Duodenal mucosa (tissue), 2 donors: ENCODE measurements around the gene GSTM1.
"Not testable (repeated sequence)": the region's sequence is repeated elsewhere in the genome, so short reads cannot be mapped to it uniquely, and the experiment has no call there.

ENCODE experiments used
- H3K27ac ChIP-seq: one replicate; pipeline ENCODE4 v1.7.0; 2013; ENCODE audit warnings: low read depth, low read length
- H3K27me3 ChIP-seq, 2 donors: one replicate each; pipeline ENCODE4 v1.7.0; 2013; ENCODE audit warnings: low read length in 2 of 2, control low read depth in 1 of 2; ENCODE audit not compliant: insufficient read depth in 2 of 2, control insufficient read depth in 1 of 2
- H3K36me3 ChIP-seq, 2 donors: one replicate each; pipeline ENCODE4 v1.7.0; 2013; ENCODE audit warnings: low read length in 2 of 2, control low read depth in 1 of 2; ENCODE audit not compliant: insufficient read depth in 2 of 2, control insufficient read depth in 1 of 2
- H3K4me1 ChIP-seq, 2 donors: one replicate each; pipeline ENCODE4 v1.7.0; 2013; ENCODE audit warnings: low read length in 2 of 2, control low read depth in 1 of 2; ENCODE audit not compliant: insufficient read depth in 2 of 2, control insufficient read depth in 1 of 2
- H3K4me3 ChIP-seq, 2 donors: one replicate each; pipeline ENCODE4 v1.7.0; 2013; ENCODE audit warnings: low read length in 2 of 2, low read depth in 1 of 2
- H3K9ac ChIP-seq, 2 donors: one replicate each; pipeline ENCODE4 v1.7.0; 2013; ENCODE audit warnings: low read length in 2 of 2, low read depth in 1 of 2
- H3K9me3 ChIP-seq, 2 donors: one replicate each; pipeline ENCODE4 v1.7.0; 2013; ENCODE audit warnings: low read length in 2 of 2, control low read depth in 1 of 2; ENCODE audit not compliant: control insufficient read depth in 1 of 2

Gene GSTM1

DNA sequence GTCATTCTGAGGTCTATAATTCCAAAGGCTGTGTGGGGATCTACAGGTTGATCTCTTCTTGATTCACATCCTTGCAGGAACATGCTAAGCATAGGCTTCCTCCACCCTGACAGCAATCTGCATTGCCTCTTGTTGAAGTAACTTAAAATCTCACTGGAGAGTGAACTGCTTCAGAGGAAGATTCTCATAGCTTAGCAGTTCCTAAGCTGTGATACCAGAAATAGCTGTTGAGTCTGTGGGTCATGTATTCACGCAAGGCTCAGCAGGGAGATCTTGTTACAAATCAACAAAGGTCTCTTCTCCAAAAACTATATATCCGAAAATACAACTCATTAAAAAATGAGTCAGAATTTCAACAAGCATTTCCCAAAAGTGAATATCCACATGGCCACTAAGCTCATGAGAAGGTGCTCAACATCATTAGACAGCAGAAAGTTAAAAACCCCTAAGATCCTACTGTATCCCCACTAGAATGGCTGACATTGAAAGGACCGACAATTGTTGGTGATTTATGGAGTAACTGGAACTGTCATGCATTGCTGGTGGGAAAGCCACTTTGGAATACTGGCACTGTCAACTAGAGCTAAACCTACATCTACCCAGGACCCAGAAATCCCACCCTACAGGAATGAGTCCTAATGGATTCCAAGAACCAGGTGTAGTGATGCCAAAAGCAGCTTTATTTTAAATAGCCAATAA is 10.8 kb upstream of the GSTM1 start:
- not testable (repeated sequence) for H3K27ac ChIP-seq, H3K27me3 ChIP-seq, H3K4me3 ChIP-seq, H3K36me3 ChIP-seq, H3K4me1 ChIP-seq, H3K9me3 ChIP-seq, H3K9ac ChIP-seq

DNA sequence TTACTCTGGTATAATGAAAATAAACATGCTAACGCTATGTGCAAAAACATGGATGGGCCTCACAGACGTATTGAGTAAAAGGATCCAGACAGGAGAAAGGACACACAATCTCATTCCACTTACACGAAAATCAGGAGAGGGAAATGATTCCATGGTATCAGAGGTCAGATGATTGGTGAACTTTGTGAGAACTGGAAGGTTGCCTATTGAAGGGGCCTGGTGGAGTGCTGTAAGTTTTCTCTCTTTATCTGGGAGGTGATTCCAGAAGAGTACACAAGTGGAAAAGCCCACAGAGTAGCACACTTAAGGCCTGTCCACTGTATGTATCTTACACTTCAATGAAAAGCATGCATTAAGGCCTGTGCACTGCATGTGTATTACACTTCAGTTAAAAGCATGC is 10.2 kb upstream of the GSTM1 start:
- H3K27me3 ChIP-seq: no peaks in the 10 kb centered on the region
- no peak overlapping the region for H3K4me3 ChIP-seq

DNA sequence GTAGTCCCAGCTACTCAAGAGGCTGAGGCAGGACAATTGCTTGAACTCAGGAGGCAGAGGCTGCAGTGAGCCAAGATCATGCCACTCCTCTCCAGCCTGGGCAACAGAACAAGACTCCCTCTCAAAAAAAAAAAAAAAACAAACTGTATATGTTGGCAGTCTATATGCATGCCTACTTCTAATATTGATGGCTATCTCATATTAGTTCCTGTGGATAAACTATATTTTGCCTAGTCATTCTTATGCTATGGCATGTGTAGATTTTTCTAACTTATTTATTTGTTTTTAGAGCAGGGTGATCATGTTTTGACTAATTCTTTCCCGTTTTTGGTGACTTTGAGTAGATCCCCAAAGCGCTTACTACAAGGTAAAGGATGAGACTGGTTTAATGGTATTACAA is 9.0 kb upstream of the GSTM1 start:
- H3K9me3 ChIP-seq, H3K9ac ChIP-seq, H3K36me3 ChIP-seq, H3K4me1 ChIP-seq, H3K27ac ChIP-seq, H3K4me3 ChIP-seq, H3K27me3 ChIP-seq: not testable (repeated sequence)

More for the DNA sequence above, 10.2 kb upstream of the GSTM1 start:
- no peak overlapping the region for H3K9ac ChIP-seq
- no peaks in the 10 kb centered on the region for H3K9me3 ChIP-seq
- H3K36me3 ChIP-seq: no peaks in the 10 kb centered on the region
- peaks cover 4% of the 10 kb centered on the region in 2 donors for H3K4me1 ChIP-seq
- no peak overlapping the region for H3K27ac ChIP-seq

DNA sequence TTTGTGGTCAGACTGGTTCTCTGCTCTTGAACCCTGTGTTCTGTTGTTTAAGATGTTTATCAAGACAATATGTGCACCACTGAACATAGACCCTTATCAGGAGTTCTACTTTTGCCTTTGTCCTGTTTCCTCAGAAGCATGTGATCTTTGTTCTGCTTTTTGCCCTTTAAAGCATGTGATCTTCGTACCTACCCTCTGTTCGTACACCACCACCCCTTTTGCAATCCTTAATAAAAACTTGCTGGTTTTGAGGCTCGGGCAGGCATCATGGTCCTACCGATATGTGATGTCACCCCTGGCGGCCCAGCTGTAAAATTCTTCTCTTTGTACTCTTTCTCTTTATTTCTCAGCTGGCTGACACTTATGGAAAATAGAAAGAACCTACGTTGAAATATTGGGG is 2.8 kb upstream of the GSTM1 start:
- H3K9me3 ChIP-seq, H3K27ac ChIP-seq, H3K27me3 ChIP-seq, H3K4me3 ChIP-seq, H3K4me1 ChIP-seq, H3K9ac ChIP-seq, H3K36me3 ChIP-seq: not testable (repeated sequence)

DNA sequence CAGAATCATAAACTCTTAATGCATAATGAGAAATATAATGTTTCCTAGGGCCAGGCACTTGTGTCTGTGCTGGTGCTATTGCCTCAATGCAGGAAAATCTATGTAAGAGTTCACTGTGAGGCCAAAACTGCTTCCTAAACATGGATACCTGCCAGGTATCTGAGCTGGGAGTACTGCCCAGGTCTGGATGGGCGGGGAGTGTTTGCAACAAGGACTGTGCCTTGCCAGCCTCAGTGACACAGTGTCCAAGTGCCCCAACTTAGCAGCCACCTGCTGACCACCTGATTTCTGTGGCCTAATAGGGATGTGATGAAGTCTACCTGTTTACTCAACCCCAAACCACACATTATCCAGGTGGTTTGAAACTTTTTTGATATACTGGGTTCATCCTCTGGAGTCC is 2.2 kb upstream of the GSTM1 start:
- not testable (repeated sequence) for H3K27ac ChIP-seq, H3K4me3 ChIP-seq, H3K9me3 ChIP-seq, H3K27me3 ChIP-seq, H3K4me1 ChIP-seq, H3K9ac ChIP-seq, H3K36me3 ChIP-seq

DNA sequence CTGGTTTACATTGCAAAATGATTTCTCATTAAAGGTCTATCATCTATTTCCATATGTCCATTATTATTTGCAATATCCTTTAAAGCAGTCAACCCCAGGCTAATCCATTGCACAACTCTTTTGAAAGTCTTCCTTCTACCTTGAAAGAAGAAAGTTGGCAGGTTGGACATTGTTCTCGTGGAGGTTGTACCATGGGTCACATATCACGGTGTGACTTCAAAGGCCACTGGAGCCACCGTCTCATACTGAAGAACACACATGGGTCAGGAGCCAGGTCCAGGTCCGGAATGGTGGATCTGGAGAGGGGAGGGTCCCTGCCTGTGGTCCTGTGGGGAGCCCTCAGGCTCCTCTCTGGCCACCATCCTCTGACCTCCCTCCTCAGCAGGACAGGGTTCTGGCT is 1.7 kb upstream of the GSTM1 start:
- not testable (repeated sequence) for H3K36me3 ChIP-seq, H3K9ac ChIP-seq, H3K9me3 ChIP-seq, H3K4me3 ChIP-seq, H3K4me1 ChIP-seq, H3K27ac ChIP-seq, H3K27me3 ChIP-seq

DNA sequence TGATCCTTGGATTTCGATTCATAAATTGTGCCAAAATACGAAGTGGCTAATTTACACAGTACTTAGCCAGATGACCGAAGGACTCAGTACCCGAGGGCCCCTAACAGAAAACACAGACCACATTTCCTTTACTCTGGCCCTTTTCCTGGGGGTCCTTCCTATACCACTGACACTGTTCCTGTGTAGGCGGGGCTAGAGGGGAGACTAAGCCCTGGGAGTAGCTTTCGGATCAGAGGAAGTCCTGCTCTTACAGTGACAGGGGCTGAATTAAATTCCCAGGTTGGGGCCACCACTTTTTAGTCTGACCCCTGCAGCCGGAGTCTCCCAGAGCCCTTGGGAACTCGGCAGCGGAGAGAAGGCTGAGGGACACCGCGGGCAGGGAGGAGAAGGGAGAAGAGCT is 508 bp upstream of the GSTM1 start:
- H3K9ac ChIP-seq, H3K27ac ChIP-seq, H3K4me1 ChIP-seq, H3K27me3 ChIP-seq, H3K9me3 ChIP-seq, H3K36me3 ChIP-seq, H3K4me3 ChIP-seq: not testable (repeated sequence)

DNA sequence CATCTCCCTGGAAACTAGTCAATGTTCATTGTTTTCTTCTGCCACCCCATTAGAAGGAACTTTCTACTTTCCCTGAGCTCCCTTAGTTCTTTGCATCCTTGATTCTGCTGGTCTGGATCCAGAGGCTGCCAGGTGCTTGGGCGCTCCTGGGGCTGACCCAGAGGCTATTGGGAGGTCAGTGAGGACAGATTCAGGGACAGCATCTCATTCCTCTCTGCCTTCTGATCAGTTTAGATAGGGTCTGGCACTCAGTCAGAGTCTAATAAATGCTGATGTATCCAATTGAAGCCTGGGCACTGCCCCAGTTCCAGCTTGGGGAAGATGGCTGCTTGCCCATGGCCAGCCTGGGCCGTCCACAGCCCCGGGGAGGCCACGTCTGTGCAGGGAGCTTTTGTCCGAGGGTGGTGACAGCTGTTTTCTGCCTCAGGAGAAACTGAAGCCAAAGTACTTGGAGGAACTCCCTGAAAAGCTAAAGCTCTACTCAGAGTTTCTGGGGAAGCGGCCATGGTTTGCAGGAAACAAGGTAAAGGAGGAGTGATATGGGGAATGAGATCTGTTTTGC is 2.3 kb downstream of the GSTM1 start:
- Histone ChIP-seq H3K36me3 (no peaks in the 10 kb centered on the region), H3K27ac (no peak overlapping the region), H3K9me3 (no peaks in the 10 kb centered on the region), H3K9ac (no peak overlapping the region), H3K4me3 (no peak overlapping the region), H3K27me3 (no peaks in the 10 kb centered on the region), H3K4me1 (no peaks in the 10 kb centered on the region)

DNA sequence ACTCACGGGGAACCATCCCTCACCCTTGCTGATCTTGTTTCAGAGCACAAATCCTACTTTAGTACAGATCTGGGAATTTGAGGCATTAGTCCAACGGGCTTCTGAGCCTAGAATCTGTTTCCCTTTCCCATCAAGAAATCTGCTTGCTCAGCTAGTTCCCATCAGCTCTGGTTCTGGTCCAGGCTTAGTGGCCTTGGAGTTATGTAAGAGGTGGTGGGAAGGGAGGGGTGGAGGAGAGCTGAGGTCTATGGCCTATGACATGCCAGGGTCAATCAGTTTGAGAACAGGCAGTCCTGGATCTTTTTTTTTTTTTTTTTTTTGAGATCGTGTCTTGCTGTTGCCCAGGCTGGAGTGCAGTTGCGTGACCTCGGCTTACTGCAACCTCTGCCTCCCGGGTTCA is 4.1 kb downstream of the GSTM1 start:
- Histone ChIP-seq H3K27ac (no peak overlapping the region), H3K36me3 (no peaks in the 10 kb centered on the region), H3K9ac (no peak overlapping the region), H3K4me1 (no peaks in the 10 kb centered on the region), H3K4me3 (no peak overlapping the region), H3K9me3 (no peaks in the 10 kb centered on the region), H3K27me3 (no peaks in the 10 kb centered on the region)

DNA sequence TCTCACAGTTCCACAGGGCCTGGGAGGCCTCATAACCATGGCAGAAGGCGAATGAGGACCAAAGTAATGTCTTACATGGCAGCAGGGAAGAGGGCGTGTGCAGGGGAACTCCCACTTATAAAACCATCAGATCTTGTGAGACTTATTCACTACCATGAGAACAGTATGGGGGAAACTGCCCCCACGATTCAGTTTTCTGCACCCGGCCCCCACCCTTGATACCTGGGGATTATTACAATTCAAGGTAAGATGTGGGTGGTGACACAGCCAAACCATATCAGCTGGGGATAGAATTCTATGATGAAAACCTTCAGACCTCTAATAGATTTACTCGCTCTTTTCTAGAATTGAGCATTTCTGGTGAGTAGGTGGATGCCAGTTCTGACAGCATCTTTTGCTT is 6.8 kb downstream of the GSTM1 start:
- not testable (repeated sequence) for H3K4me1 ChIP-seq, H3K36me3 ChIP-seq, H3K9ac ChIP-seq, H3K9me3 ChIP-seq, H3K27ac ChIP-seq, H3K4me3 ChIP-seq, H3K27me3 ChIP-seq

DNA sequence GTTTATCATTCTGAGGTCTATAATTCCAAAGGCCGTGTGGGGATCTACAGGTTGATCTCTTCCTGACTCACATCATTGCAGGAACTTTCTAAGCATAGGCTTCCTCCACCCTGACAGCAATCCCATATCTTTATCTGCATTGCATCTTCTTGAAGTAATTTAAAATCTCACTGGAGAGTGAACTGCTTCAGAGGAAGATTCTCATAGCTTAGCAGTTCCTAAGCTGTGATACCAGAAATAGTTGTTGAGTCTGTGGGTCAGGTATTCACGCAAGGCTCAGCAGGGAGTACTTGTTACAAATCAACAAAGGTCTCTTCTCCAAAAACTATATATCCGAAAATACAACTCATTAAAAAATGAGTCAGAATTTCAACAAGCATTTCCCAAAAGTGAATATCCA is 7.5 kb downstream of the GSTM1 start:
- H3K27me3 ChIP-seq, H3K36me3 ChIP-seq, H3K27ac ChIP-seq, H3K4me3 ChIP-seq, H3K9me3 ChIP-seq, H3K9ac ChIP-seq, H3K4me1 ChIP-seq: not testable (repeated sequence)
